Stimulated activated naive CD4-positive, alpha-beta T cell treated with Interleukin-2 at 50 U/mL for 16 hours (primary cell): ENCODE data around the gene HLTF.
"Not testable (repeated sequence)": the region's sequence is repeated elsewhere in the genome, so short reads cannot be mapped to it uniquely, and the experiment has no call there.

Experiments
- DNase-seq: peaks from one replicate; lab custom pipeline; 2025; lab: John Stamatoyannopoulos, UW

HLTF gene

DNA sequence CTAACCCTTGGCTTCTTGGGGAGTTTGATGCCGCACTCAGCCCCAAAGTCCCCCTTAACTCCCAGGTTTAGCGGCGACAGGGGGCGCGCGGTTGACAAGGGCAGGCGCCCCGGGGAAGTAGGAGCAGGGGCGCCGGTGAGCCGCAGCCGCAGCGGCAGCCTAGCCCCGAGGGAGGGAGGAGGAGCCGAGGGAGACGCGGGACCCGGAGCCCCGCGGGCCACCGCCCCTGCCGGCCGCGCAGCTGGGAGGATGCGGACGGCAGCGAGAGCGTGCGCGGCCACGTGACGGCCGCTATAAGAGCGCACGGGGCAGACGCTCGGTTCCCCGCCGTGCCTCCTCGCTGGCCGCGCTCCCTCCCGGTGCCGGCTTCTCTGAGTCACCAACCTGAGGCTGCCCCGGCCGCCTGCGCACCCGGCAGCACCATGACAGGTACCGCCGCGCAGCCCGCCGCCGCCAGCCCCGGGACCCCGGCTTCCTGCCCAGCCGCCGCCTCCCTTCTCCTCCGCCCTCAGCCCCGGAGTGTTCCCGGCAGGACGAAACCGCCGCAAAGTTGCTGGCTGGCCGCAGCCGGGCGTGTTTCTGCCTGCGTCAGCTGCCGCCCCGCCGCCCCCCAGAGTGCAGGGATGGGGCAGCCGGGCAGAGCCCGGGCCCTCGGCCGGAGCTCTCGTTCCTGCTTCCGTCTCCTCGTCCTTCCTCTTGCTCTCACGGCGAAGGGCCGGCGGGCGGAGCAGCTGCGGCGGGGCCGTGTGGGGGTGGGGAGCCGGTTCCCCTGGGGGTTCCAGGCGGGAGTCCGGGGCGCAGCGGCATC lies 94.9 kb downstream of the HLTF start, which contains the start of gene GYG1:
Gene GYG1, plus strand, starts transcription at position 322 of the 808 bp plus-strand sequence. Its CDS starts 101 bp downstream, at position 423.
- peak; percentile 78 for DNase-seq

- DNase-seq = no peak
Observed at GRCh38 chr3:148990236-148990635, 96.1 kb downstream of the HLTF start.

GRCh38 chr3:148987551-148987950 lies 98.8 kb downstream of the HLTF start:
- DNase-seq = not testable (repeated sequence)

DNA sequence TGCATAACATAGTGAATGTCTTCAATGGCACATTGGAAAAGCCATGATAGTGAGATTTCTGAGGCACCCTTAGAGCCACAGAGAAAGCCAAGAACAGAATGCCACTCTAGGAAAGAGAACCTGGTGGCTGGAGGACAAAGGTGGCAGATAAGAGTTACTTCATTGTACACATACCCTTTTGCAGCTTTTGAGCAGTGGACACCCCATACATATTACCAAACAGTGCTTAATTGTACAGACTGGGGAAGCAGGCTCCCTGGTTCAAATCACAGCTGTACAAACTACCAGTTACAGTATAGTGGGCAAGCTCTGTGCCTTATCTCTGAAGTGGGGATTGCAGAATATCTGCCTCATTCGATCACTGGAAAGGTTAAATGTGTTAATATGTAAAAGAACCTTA lies 105.1 kb downstream of the HLTF start:
- DNase-seq = no peak
